ENCODE measurements around the gene STAG1.

GRCh38 chr3:136512381-136512780 is 239.8 kb downstream of the STAG1 start:
- TF ChIP-seq CTCF (IDR thresholded peaks at IDR 0.05) (no peak), POLR2A (IDR thresholded peaks at IDR 0.05) (no peak), EP300 (IDR thresholded peaks at IDR 0.05) (no peak)

Measured in tibial nerve (tissue), 4 donors.